NCI-H748 (cell line): ENCODE measurements around the gene PSG4.
"Not testable (repeated sequence)": the region's sequence is repeated elsewhere in the genome, so short reads cannot be mapped to it uniquely, and the experiment has no call there.

Source experiments
- DNase-seq: peaks from one replicate; lab custom pipeline; 2025; ENCODE audit not compliant: unreplicated experiment; lab: John Stamatoyannopoulos, UW

Gene PSG4

GRCh38 chr19:43198686-43199419 lies 6.6 kb downstream of the PSG4 start:
- not testable (repeated sequence) for DNase-seq

DNA sequence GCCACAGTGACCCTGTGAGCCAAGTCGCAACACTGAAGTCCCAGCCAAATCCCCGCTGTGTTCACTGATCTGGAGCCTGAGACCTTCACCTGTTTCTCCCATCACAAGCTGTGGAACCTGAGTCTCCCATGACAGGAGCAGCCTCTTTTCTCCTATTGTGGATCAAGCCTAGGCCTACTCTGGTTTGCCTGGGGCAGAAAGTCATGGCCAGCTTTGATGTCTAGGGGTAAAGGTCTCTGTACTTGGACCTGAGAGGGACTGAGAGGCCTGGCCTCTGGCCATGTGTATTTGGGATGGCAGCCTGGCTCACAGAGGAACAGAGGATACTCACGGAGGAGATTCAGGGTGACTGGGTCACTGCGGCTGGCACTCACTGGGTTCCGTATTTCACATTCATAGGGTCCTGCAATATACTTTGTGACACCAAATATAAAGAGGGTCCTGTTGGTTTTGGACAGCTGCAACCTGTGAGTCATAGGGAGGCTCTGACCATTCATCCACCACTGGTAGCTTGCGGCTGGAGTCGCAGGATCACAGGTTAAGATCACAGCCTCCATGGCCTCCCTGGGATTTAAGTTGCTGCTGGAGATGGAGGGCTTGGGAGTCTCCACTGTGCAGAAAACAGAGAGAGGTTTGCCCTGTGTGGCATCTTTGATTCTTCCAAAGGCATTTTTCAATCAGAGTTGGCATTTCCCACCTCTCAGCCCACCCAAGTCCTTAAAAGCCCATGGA lies 7.6 kb downstream of the PSG4 start:
- not testable (repeated sequence) for DNase-seq

DNA sequence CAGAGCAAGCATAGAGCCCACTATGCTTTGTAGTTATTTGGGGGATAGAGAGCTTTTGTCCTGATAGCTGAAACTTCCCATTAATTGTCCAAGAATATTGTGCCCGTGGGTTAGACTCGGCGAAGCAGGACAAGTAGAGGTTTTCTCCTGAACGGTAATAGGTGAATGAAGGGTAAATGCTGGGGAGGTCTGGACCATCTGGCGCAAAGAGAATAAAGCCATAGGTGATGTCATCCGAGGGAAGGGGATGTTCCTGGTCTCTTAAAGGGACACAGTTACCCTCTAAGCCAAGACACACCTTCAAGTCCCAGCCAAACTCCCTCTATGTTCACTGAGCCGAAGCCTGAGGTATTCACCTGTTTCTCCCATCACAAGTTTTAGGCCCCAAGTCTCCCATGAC lies 11.0 kb downstream of the PSG4 start:
- DNase-seq = not testable (repeated sequence)

DNA sequence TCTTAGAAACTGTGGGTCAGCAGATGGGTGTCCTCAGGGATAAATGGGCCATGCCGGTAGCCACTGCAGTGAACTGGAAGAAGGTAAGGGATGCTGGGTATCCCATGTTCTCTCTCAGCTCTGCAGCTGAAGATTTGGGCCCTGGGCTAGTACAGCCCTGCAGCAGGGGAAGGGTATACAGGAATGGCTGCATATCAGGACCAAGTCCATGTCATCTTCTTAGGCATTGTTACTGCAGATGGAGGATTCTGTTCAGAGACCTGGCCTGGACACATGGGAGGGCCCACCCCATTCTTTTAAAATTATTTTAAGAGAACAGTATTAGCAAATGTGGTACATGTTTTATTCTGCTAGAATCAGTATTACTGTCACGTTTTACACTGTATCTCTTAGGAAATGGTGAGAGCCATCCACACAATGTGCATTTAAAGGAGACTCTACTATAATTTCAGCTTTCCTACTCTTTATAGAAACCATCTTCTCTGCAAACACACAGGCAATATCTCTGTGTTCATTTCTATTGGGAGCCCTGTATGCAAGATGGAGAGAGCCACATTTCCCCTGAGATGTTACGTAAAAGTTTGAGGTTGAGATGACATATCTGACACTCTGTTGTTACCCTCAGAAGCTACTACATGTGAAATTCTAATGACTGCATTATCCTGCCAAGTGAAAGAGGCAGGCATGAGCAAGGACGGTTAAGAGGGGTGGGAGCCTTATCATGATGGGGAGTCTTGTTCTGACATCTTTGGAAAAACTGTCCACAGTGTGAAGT lies 12.9 kb downstream of the PSG4 start:
- not testable (repeated sequence) for DNase-seq

DNA sequence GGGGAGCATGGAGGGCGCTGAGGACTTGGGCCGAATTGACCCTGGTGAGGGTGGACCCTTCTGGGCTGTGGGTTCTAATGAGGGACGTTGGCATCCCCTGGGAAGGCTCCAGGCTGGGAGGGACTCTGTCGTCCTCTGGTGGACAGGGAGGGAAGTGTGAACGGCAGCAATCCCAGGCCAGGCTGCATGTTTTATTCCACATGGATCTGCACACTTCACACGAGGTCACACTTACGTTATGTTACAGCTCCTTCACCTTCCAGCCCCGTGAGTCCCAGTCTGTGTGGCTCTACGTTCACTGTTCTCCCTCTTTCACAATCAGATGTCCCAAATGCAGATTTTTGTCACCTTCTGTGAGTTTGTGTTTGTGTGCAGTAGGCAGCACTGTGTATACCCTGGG lies 17.3 kb downstream of the PSG4 start:
- not testable (repeated sequence) for DNase-seq

GRCh38 chr19:43186311-43186935 lies 19.0 kb downstream of the PSG4 start, which contains the start of gene PSG5:
PSG5 (minus strand) TSS chr19:43186536; CDS start chr19:43186405, 131 bp downstream.
- DNase-seq = not testable (repeated sequence)

GRCh38 chr19:43181869-43182771 lies 23.3 kb downstream of the PSG4 start:
- not testable (repeated sequence) for DNase-seq

- not testable (repeated sequence) for DNase-seq
Observed at GRCh38 chr19:43179569-43180147, 25.8 kb downstream of the PSG4 start.

- not testable (repeated sequence) for DNase-seq
Observed at GRCh38 chr19:43178577-43178976, 26.9 kb downstream of the PSG4 start.

GRCh38 chr19:43165906-43166305 lies 39.5 kb downstream of the PSG4 start:
- not testable (repeated sequence) for DNase-seq

GRCh38 chr19:43163135-43163534 lies 42.3 kb downstream of the PSG4 start:
- DNase-seq = not testable (repeated sequence)

DNA sequence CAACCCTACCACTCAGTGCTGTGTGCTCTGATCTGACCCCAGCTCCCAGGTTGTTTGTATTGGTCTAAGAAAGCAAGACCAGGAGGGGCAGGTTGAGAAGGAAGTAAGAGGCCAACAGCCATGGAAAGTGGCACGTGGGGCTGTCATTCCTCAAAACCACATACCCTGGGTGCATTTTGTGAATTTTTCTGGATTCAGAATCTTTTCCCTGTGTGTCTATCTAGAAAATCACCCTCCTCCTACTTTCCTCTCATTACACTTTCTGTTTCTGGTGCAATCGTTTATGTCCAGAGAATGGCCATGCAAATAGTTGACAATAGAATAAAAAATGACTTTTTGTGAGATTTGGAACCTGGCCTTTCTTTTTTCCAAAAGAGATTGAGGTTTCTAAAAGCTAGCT lies 43.2 kb downstream of the PSG4 start:
- not testable (repeated sequence) for DNase-seq

DNA sequence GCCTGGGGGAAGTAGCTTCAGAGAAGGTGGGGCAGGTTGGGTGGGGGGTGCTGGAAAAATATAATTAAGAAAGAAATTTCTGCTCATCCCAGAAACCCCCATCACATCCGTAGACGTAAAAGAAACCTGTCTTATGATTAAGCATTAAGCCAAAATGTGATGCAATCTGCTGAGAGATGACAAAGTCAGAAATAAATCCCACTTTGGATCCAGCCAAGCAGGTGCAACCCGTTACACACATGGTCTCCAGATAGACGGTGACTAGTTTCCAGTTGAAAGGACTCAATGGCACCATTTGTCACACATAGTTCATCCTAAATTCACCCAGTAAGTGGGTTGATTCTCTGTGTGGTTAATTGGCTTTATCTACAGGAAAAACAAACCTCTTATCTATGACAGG lies 53.2 kb downstream of the PSG4 start:
- no peak for DNase-seq

DNA sequence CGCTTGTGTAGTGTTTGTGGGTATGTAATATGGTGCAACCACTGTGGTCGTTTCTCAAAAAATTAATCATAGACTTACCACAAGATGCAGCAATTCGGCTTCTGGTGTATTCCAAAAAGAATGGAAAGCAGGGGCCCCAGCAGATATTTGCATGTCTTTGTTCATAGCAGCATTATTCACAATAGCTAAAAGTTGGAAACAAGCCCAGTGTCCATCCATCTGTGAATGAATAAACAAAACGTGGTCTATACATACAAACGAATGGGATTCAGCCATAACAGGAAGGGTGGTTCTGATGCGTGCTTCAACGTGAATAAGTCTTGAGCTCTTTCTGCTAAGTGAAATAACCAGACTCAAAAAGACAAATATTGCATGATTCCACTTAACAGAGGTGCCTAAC lies 55.6 kb downstream of the PSG4 start:
- peak; percentile 98 for DNase-seq

DNA sequence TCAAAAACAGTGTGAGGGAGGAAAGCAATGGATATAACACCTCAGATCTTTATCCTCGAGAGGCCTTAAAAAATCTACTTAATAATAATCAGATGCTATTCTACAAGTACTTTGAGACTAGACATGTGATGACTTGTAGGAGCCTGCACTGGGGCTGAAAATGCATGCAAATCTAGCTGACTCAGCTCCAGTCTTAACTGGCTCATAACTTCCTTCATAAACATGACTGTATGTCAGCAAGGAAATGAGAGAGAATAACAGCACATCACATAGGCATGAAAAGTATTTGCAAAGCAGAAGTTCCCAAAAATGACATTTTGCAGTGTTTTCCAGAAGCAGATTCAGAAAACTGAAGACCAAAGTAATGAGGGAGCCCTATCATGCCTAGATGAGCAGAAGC lies 57.2 kb downstream of the PSG4 start:
- DNase-seq = no peak
